DMS 273 (cell line): ENCODE measurements around the gene SORBS2.

Experiments
- DNase-seq: peaks from one replicate; lab custom pipeline; 2025; ENCODE audit not compliant: unreplicated experiment; lab: John Stamatoyannopoulos, UW

The SORBS2 gene

DNA sequence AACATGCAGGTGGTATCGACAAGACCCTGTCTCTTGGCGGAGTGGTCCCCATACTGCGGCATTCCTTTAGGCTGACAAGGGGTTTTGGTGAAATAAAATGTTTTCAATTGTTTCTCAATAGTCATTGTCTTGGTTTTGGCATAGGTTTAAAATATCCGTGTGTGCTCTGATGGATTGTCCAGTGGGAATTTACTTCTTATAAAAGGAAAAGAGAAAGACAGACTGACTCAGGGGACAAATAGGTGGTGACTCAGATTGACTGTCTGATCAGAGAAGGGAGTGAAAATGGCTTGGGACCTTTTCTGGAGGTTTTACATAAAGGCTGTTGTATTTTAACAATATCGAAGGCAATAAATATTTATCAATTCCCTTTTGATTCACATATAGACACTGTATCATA is 129.8 kb downstream of the SORBS2 start:
- DNase-seq: no peak

DNA sequence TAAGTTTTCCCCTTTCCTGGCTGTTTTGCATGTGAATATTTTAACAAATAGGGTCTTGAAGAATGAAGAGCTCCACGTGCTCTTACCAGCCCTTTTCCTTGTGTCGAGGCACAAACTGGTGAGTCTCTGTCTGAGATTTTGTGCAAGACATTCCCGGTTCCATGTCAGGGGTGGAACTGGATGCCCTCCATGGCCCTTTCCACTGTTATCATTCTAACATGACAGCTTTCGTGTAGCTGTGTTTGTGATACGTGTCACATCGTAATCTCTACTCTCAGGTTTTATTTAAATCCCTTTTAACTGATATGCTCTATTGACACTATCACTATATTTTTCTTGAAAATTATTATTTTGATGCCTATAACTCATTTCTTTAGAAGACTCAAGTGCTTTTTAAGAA is 130.4 kb downstream of the SORBS2 start:
- DNase-seq: no peak

DNA sequence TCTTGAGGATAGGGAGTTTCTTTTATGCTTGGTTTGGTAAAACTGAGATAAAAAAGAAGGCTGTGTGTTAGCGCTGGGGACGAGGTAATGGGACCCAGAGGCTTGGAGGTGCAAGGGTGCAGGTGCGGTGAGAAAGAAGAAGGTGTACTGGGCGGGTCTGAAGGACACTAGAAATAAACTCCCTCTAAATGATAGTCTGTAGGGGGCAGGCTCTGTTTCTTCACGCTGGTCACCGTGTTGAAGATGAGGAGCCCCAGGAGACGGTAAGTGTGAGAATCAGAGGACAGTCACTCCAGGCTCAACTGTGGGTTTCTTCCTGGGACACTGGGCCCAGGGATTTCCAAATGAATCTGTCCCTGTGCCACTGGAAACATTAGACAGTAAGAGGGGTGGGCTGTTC is 131.4 kb downstream of the SORBS2 start:
- DNase-seq: no peak

DNA sequence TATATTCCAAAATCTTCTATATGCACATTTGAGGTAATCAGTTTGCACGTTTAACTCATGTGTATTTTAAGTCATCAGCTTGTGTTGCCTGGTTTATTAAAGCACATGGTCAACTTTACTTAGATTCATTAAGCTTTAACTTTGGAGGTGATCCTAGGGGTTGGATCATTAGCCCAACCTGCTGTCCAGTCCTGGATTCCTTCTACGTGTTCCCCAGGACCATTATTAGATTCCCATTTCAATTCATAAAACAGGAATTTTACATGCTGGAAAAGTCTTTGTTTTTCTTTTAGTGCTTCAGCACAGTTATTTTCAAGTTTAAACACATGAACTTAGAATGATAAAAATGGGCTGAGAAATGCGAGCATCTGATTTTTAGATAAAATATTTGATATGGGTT is 132.5 kb downstream of the SORBS2 start:
- no peak for DNase-seq

DNA sequence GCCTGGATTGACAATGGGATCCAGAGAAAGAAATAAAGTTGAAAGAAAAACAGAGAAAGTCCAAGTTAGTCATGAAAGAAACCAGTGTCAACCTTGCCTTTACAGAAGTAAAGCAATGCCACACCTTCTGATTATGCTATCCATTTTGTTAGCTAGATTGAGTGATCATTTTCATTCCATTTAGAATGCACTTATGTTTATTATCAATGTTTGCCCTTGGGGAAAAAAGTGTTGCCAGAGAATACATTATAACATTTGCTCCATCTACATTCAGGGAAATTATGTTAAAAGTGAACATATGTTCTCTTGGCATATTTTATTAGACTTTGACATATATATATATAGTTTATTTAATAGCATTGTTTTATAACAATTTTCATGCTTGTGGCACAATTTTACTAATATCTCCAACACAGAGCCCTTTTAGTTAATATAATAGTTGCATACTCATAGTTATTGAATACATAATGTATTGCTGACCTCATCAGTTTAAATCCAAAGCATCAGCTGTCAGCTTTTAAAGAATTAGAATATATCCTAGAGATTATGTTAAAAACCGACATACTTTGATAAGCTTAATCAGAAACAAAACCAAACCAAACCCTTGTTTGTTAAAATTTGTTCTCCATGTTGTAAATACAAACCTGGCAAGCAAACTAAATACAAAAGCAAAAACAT is 134.2 kb downstream of the SORBS2 start:
- DNase-seq: no peak

DNA sequence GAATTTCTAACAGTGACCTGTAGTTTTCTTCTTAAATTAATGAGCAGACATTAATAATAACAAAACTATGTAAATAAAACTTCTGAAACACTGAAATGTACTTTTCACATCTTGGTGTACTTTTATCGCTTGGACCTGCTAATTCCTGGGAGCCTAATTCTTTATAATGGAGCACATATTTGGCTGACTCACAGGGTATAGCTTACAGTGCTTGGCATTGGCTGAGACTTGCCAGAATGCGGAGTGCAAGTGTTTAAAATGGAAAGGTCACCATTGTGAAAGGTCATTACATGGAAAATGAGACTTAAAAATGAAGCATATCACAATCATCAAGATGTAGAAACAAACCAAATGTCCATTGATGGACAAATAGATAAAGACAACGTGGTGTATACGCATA is 139.4 kb downstream of the SORBS2 start:
- DNase-seq: no peak

DNA sequence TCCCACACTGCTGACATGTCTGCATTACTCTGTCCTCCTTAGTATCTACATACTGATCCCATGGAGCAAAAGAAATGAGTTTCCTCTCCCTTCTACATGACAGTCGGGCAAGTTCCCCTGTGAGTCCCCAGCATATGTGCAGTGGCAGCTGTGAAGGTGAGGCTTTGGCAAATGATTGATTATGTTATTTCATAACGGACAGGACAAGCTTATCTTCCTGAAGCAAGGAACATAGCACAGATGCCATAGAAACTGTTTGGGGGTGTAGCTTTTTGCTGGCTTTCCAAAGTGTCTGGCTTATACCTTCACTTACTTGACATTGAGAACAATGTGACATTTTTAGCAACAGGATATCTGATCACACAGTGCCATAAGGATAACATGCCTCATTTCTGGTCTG is 139.8 kb downstream of the SORBS2 start:
- DNase-seq: no peak

DNA sequence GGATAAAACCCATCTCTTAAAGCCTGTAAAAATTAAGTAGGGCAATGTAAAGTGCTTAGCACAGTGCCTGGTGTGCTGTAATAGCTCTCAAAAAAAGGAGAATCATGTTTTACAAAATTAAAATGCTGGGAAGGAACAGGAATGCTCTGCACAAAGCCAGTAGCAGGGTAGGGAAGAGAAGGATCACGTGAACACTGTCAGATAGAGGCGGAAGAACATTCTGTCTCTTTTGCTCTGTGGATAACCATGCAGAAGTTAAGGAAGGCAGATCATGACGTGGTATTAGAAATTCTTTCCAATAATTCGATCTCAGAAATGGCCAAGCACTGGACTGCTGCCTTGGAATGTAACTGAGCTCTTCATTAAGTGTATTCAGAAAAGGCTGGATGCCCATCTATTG is 140.5 kb downstream of the SORBS2 start:
- DNase-seq: no peak

DNA sequence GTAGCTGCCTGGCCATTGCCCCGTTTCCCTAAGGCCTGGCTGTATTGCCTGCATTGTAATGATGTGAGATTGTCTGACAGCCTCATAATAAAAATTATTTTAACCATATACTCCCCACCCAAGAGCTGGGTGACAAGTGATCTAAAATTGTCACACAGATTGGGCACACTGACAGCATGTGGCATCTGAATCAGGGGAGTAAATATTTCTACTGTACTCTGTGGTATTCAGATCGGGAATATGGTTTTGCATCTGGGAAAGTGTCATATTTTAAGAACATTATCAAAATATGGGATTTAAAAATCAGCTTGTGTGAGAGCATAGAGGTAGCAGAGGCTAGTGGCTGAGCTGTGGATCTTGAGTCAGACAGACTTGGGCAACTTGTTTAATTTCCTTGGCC is 140.9 kb downstream of the SORBS2 start:
- DNase-seq: no peak

DNA sequence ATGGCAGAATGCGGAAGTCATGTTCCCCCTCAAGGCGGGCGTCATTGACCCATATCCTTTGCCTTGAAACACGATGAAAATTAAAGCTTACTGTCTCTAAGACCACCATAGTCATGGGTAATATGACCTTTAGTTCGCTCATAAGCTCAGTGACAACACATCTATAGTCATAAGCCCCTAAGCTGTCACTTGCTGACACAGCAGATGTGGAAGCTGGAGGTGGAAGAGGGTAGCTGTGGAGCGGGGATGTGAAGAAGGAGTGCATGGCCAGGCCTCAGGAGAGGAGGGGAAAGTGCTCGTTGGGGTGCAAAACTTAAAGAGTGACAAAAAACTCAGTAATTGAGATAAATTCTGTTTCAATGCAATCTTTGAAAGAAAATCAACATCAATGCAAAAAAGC is 142.7 kb downstream of the SORBS2 start:
- no peak for DNase-seq

DNA sequence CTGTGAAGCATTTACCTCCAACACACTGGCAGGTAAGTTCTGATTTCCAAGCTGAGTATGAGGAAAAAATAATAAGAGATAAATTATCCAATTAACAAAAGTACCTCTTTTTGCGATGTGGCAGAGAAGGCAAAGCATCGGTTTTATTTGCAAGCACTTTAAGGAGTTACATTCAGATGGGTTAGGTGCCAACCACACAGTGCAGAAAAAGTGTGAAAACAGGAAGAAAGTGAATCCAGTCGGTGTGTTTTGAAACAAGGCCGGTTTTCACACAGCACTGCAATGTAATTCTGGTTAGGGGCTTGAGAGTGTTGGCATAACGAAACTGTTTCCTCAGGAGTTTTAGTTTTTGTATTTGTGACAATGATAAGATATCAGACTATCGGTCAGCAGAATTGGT is 145.8 kb downstream of the SORBS2 start:
- DNase-seq: no peak

DNA sequence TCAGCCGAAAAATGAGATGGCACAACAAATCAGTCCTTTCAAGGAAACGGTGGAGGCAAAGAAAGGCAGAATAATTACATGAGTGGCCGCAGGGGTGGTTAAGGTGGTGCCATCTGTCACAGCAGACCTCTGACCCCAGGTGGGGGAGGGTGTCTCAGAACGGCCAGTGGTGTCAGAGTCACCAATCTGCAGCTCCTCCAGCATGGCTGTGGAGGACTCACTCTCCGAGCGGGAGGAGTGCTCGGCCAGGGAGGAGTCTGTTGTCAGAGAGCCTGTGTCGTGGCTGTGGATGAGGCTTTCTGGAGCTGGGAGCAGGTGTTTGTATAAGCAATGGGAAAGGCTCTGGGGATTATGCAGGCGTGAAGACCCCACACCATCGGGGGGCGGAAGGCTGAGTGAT is 146.3 kb downstream of the SORBS2 start:
- DNase-seq: no peak

DNA sequence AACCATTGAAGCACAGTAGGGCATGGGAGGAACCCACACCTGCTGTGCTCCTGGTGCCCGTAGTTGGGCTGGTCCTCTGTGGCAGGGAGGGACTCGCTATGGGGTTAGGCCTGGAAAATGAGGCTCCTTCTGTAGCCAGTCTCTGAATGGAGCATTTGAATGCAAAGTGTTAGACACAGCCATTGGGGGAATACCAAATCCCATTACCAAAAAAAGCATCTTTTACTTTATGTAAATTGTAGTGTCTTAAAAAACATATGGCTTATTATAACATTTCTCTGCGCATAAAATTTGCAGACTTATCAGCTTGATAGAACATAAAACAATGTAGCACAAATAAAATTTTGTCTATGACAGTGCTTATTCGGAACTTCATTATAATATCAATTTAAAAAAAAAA is 147.5 kb downstream of the SORBS2 start:
- no peak for DNase-seq

DNA sequence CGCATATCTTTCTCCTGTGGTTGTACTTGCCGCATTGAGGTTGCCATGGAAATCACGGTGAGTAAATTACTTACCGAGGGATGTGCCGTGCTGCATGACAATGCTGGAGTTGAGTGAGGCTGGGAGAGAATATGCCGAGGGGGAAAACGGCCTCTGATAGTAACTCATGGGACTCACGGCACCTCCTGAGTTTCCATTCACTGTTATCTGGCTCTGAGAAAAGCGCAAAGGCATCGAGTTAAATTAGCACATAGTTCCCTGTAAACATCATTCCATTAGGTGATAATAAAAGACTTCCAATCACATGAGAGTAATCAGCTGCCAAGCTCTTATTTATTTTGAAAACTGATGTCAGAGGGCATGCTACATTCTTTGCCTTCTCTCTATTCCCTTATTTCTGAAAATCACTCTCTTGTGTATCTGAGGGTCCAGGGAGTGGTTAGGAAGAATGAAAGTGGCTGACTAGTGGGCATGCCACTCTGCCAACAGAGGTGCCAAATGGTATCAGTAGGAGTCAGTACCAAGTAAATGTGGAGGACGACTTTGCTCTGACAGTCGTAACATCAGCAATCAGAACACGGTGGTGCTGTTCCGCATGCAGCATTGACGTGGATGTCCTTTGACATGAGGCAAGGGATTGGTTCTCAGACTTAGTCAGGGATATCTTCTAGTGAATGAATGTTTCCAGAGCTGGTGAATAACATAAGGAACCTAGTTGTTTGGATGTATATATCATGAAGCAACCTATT is 149.8 kb downstream of the SORBS2 start:
- DNase-seq: no peak

DNA sequence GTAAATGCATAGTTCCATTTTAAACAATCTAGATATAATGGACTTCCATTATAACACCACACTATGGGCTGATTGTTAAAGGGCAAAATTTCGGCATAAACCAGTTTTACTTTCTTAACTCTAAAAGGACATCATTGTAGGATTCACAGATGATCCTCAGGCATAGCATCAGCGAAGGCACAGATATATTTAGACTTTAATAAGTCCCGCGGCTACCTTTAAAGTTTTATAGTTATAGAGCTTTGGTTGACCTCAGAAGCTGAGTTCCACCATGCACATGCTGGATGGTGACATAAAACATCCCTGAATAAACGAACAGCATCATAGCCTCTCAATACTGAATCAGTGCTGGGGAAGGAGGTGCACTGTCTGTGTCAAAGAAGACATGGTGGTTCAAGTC is 151.7 kb downstream of the SORBS2 start:
- no peak for DNase-seq

DNA sequence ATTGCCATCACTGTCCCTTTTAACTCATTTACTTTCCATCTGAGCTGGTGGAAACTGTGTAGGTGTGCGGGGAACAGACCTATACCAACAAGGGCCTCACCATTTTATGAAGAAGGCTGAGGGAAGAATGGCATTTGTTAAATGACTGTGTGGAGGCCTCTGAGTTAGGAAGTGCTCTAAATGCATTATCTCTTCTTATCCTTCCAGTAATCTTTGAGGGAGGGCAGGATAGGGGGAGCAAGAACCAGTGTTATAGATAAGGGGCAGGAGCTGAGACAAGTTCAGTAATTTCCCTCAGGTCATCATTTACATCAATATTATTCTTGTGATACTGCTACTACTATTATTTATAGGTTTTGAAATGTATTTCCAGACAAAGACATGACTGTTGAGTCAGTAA is 154.3 kb downstream of the SORBS2 start:
- no peak for DNase-seq

DNA sequence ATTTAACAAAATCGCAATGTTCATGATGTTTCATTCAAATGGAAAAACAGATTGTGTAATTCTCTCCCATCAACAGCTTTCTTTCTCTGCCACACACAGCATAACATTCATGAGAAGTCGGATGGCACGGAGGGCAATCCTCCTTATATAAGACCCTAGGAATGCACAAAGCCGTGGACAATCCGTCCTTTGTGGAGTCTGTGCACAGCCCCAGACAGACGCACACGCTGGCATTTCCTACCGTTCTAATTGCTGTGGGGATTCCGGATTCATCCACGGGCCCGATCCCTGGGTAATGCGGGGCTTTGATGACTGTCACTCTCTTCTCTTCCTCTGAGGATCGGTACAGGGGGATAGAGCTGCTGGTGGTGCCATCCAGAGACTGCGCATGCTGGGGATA is 154.8 kb downstream of the SORBS2 start:
- DNase-seq: no peak

DNA sequence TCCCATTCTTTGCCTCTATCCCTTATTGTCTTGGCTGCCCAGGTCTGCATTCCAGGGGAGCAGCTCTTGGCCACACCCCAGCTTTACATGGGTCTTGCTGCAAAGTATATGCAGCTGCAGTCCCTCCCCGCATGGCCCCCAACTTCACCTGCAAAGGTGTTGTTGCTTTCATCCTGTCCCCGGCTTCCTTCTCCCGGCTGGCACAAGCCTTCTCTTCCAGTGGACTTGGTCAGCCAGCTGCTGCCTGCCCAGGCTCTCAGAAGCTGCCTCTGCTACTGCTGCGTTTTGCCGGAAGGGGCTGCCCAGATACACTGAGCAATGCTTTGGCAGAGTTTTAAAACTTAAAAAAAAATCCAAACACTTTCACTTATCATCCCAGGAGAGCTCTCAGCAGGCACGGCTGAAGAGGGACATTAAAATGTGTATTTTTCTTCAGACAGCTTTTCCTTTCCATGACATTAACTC is 155.5 kb downstream of the SORBS2 start:
- DNase-seq: no peak

DNA sequence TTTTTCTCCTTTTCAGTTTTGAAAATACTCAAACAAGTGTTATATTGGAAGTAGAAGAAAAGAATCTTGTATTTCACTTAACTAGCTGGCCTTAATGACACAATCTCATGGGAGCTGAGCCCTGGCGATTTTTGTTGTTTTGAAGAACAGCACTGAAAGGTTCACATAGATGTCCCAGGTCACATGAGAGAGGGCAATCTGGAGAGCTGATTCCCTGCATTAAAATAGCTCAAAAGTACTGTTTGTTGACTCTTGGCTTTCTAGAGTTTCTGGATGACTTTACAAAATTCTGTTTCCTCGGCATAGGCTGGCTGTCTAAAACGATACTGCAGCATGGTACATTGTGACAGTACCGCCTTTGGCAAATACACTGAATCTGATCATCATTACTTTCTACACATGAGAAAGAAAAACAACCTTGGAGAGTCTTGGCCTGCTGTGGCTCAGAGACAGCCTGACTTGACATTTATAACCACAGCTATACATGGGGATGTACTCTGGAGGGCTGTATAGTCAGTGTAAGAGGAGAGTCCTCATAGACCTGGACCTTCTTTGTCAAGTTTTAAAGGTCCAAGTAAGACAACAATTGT is 156.9 kb downstream of the SORBS2 start:
- no peak for DNase-seq

DNA sequence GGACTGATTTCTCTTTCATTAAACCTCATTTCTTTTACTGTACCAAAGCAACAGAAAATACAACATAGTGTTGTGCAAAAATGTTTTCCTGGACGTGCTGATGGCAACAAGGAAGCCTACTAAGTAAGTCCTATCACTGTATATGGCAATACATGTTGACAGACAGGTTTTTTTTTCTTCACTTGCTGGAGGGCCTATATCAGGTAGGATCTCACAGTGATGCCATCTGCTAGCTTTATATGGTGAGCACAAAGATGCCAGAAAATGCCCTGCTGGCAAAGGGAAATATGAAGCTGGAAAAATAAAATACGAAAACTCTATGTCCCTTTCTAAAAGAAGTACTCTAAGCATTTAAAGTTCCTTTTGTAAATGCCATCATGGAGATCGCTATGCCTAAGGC is 157.7 kb downstream of the SORBS2 start:
- DNase-seq: peak; percentile 58

DNA sequence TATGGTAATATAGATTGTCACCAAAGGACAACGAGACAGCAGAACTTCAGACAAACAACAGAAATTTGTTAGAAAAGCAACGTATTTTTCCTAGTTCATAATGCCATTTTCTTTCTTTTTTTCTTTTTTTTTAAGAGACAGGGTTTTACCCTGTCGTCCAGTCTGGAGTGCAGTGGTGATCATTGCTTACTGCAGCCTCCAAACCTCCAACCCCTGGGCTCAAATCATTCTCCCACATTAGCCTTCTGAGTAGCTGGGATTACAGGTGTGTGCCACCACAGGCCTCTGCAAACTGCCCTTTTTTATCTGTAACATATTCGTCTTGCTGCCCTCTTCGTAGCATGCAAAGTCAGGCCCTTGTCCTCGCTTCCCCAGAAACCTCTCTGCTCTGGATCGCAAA is 160.1 kb downstream of the SORBS2 start:
- DNase-seq: no peak

DNA sequence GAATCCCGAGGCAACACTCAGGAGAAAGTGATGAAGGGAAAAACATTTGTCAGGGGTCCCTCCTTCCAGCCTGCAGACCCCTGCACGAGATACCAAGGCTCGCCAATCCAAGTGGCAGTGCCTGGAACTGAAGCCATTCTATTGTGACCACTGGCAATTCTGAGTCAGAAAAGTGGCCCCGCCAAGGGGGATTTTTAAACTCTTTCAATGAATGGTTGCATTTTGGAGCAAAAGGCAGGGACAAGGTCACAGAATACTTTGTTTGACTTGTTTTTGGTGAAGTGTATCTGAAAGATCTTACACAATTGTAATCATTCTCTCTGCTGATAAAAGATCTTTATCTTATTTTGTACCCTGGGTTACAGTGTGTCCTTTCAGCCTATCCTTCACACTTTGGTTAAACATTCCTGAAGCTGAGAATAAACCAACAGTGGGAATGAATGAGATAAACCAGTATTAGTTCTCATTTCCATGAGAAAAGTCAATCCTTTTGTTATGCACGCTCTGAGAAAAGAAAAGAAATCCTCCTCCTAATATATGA is 160.8 kb downstream of the SORBS2 start:
- no peak for DNase-seq
